HUES6 (cell line): ENCODE data around the gene MRPS5.

Experiments
- H3K27ac ChIP-seq: 2 replicates; pipeline ENCODE4 v1.7.0; 2013; ENCODE audit warnings: low read depth, mild to moderate bottlenecking, low read length, inconsistent platforms
- H3K27me3 ChIP-seq: 2 replicates; pipeline ENCODE4 v1.6.1; 2013; ENCODE audit warnings: low read length; ENCODE audit not compliant: control insufficient read depth, insufficient read depth
- H3K36me3 ChIP-seq: 2 replicates; pipeline ENCODE4 v1.6.1; 2013; ENCODE audit warnings: low read length; ENCODE audit not compliant: control insufficient read depth, insufficient read depth
- H3K4me1 ChIP-seq: 2 replicates; pipeline ENCODE4 v1.6.1; 2013; ENCODE audit warnings: low read length; ENCODE audit not compliant: control insufficient read depth, insufficient read depth
- H3K4me3 ChIP-seq: 2 replicates; pipeline ENCODE4 v1.5.1; 2013; ENCODE audit warnings: low read depth, low read length
- H3K9ac ChIP-seq: one replicate; pipeline ENCODE4 v1.6.1; 2013; ENCODE audit warnings: mild to moderate bottlenecking, low read length
- H3K9me3 ChIP-seq: 2 replicates; pipeline ENCODE4 v1.6.1; 2013; ENCODE audit warnings: low read depth, low read length; ENCODE audit not compliant: control insufficient read depth, insufficient read depth

The MRPS5 gene

GRCh38 chr2:95121407-95122196 is at the start of gene MRPS5:
Gene MRPS5 (minus strand): TSS chr2:95121808. CDS start chr2:95121791, 17 bp downstream.
- no peaks in the 10 kb centered on the region for H3K27me3 ChIP-seq
- peaks cover 10% of the 10 kb centered on the region for H3K36me3 ChIP-seq
- peak within 1 kb of the TSS; percentile 99 for H3K4me3 ChIP-seq
- H3K9ac ChIP-seq, result peak within 1 kb of the TSS; percentile 100
- peaks cover 11% of the 10 kb centered on the region; the same call in 1 of the 2 replicates for H3K4me1 ChIP-seq
- no peaks in the 10 kb centered on the region for H3K9me3 ChIP-seq
- peak within 1 kb of the TSS; percentile 99 for H3K27ac ChIP-seq

- no peak overlapping the region for H3K27ac ChIP-seq
- no peaks in the 10 kb centered on the region for H3K9me3 ChIP-seq
- H3K4me1 ChIP-seq, result peaks cover 6% of the 10 kb centered on the region
- peak overlapping the region; percentile 72 for H3K9ac ChIP-seq
- no peaks in the 10 kb centered on the region for H3K27me3 ChIP-seq
- peak overlapping the region; percentile 91 for H3K4me3 ChIP-seq
- H3K36me3 ChIP-seq, result no peaks in the 10 kb centered on the region; the same call in 1 of the 2 replicates
These were observed 44.6 kb upstream of the MRPS5 start for GRCh38 chr2:95166065-95166763.

- peak within 1 kb of the TSS; percentile 93 for H3K9ac ChIP-seq
- H3K36me3 ChIP-seq, result no peaks in the 10 kb centered on the region; the same call in 1 of the 2 replicates
- H3K9me3 ChIP-seq, result no peaks in the 10 kb centered on the region
- H3K4me1 ChIP-seq, result peaks cover 6% of the 10 kb centered on the region
- no peaks in the 10 kb centered on the region for H3K27me3 ChIP-seq
- H3K27ac ChIP-seq, result peak within 1 kb of the TSS; percentile 90
- H3K4me3 ChIP-seq, result peak within 1 kb of the TSS; percentile 91
These were observed 43.9 kb upstream of the MRPS5 start, which contains the start of gene ZNF2 for GRCh38 chr2:95165371-95166064. Gene ZNF2 (plus strand): TSS chr2:95165809. CDS start chr2:95176227, 10,418 bp downstream.

GRCh38 chr2:95165030-95165370 is 43.4 kb upstream of the MRPS5 start:
- Histone ChIP-seq H3K9ac (peak overlapping the region; percentile 93), H3K27ac (peak overlapping the region; percentile 90), H3K27me3 (no peaks in the 10 kb centered on the region), H3K4me1 (peaks cover 6% of the 10 kb centered on the region), H3K36me3 (no peaks in the 10 kb centered on the region; the same call in 1 of the 2 replicates), H3K9me3 (no peaks in the 10 kb centered on the region), H3K4me3 (peak overlapping the region; percentile 91)

- H3K27me3 ChIP-seq, result peaks cover 11% of the 10 kb centered on the region
- peak within 1 kb of the TSS; percentile 94 for H3K4me3 ChIP-seq
- H3K9me3 ChIP-seq, result no peaks in the 10 kb centered on the region; the same call in 1 of the 2 replicates
- H3K9ac ChIP-seq, result peak within 1 kb of the TSS; percentile 74
- 0 out of 2 replicates have a peak, but pooled peaks cover 8% of the 10 kb centered on the region for H3K4me1 ChIP-seq
- H3K36me3 ChIP-seq, result peaks cover 26% of the 10 kb centered on the region
- H3K27ac ChIP-seq, result no peak within 1 kb of the TSS
These were observed 38.3 kb upstream of the MRPS5 start, which contains the start of gene ZNF514 for GRCh38 chr2:95159690-95160449. Gene ZNF514 (minus strand): TSS chr2:95159848. CDS start chr2:95153253, 6,595 bp downstream.

GRCh38 chr2:95158891-95159619 is 37.4 kb upstream of the MRPS5 start:
- H3K27ac ChIP-seq, result no peak overlapping the region
- H3K27me3 ChIP-seq, result peaks cover 11% of the 10 kb centered on the region
- peak overlapping the region; percentile 94 for H3K4me3 ChIP-seq

GRCh38 chr2:95158441-95158840 is 36.8 kb upstream of the MRPS5 start:
- H3K9ac ChIP-seq, result peak overlapping the region; percentile 74

More at GRCh38 chr2:95158891-95159619, 37.4 kb upstream of the MRPS5 start:
- Histone ChIP-seq H3K9ac (peak overlapping the region; percentile 74), H3K9me3 (peaks cover 3% of the 10 kb centered on the region; the same call in 1 of the 2 replicates), H3K36me3 (peaks cover 34% of the 10 kb centered on the region), H3K4me1 (0 out of 2 replicates have a peak, but pooled peaks cover 8% of the 10 kb centered on the region)

GRCh38 chr2:95149397-95149984 is 27.9 kb upstream of the MRPS5 start:
- H3K27ac ChIP-seq, result no peak overlapping the region
- H3K9me3 ChIP-seq, result peaks cover 91% of the 10 kb centered on the region
- peaks cover 80% of the 10 kb centered on the region for H3K36me3 ChIP-seq
- no peaks in the 10 kb centered on the region for H3K4me1 ChIP-seq
- no peaks in the 10 kb centered on the region for H3K27me3 ChIP-seq
- H3K4me3 ChIP-seq, result no peak overlapping the region
- H3K9ac ChIP-seq, result no peak overlapping the region

More at GRCh38 chr2:95158441-95158840, 36.8 kb upstream of the MRPS5 start:
- Histone ChIP-seq H3K9me3 (peaks cover 8% of the 10 kb centered on the region; the same call in 1 of the 2 replicates), H3K4me3 (peak overlapping the region; percentile 94), H3K4me1 (0 out of 2 replicates have a peak, but pooled peaks cover 8% of the 10 kb centered on the region), H3K36me3 (peaks cover 39% of the 10 kb centered on the region), H3K27me3 (peaks cover 11% of the 10 kb centered on the region), H3K27ac (no peak overlapping the region)

GRCh38 chr2:95143838-95144237 is 22.2 kb upstream of the MRPS5 start:
- Histone ChIP-seq H3K9me3 (peaks cover 84% of the 10 kb centered on the region), H3K9ac (no peak overlapping the region), H3K4me1 (no peaks in the 10 kb centered on the region), H3K27ac (no peak overlapping the region), H3K4me3 (no peak overlapping the region), H3K36me3 (peaks cover 31% of the 10 kb centered on the region), H3K27me3 (no peaks in the 10 kb centered on the region)
